ENCODE results near the gene KLHL17. TPM values are rescaled to one million over a fixed set of nuclear protein-coding genes. Genes with fewer than 3 reads are reported as not detected.
A peak's percentile ranks its signal among the peaks of the same experiment; 100 is the strongest.

The KLHL17 gene
- total RNA-seq, 5 donors from 2014 or later (not counting 1 experiment from before 2014, with no cell fraction given), result 17.5 to 45.3 (median 37.1) TPM

GRCh38 chr1:996851-997712, 36.7 kb downstream of the KLHL17 start:
- H3K36me3 ChIP-seq (ENCODE audit: control insufficient read depth in 2 of 2, extremely low read depth in 1 of 2, insufficient read depth in 1 of 2, low read length in 1 of 2), result no peaks in the 10 kb centered on the region
- no peak overlapping the region for H3K27ac ChIP-seq (ENCODE audit: low read length)
- peaks cover 0 to 4% (median 0%) of the 10 kb centered on the region in 3 donors for H3K9me3 Mint-ChIP-seq
- peaks cover 7 to 16% (median 12%) of the 10 kb centered on the region in 3 donors for H3K4me1 Mint-ChIP-seq
- H3K27me3 ChIP-seq (replicated peaks in 1 of 2; ENCODE audit: control insufficient read depth in 2 of 2, extremely low read depth in 1 of 2, insufficient read depth in 2 of 2, low read length in 1 of 2), result peaks cover 0 to 83% of the 10 kb centered on the region in 2 experiments
- ATAC-seq (replicated peaks in 1 of 4) (no peak), DNase-seq (peak in 1 of 35 experiments; percentile 4)
- H3K27ac Mint-ChIP-seq, result no peak overlapping the region
- H3K9me3 ChIP-seq, result no peaks in the 10 kb centered on the region
- no peak overlapping the region for H3K4me3 ChIP-seq (ENCODE audit: control insufficient read depth in 1 of 2, extremely low read depth in 1 of 2, low read length in 1 of 2)
- POLR2A ChIA-PET, result no interaction called here
- peak overlapping the region in 1 of 3 donors; percentile 30 for H3K4me3 Mint-ChIP-seq
- peaks cover 0 to 32% of the 10 kb centered on the region in 2 donors for H3K27me3 Mint-ChIP-seq
- H3K4me1 ChIP-seq (ENCODE audit: control insufficient read depth in 1 of 2, extremely low read depth in 1 of 2, insufficient read depth in 2 of 2, low read length in 2 of 2), result peaks cover 9 to 54% of the 10 kb centered on the region in 2 experiments
- 48% methylated on average over 16 of the region's 24 CpGs for WGBS (ENCODE audit: insufficient coverage)
- H3K36me3 Mint-ChIP-seq, result no peaks in the 10 kb centered on the region
- CTCF ChIA-PET, result interaction anchor here in 1 of 2 donors (0.6 kb wide), 1 partner anchor 66 kb away, joined by 6 read pairs; no protein-coding TSS in a partner anchor

GRCh38 chr1:997713-997992, 37.3 kb downstream of the KLHL17 start:
- Mint-ChIP-seq H3K27ac (no peak overlapping the region), H3K36me3 (no peaks in the 10 kb centered on the region), H3K27me3 (peaks cover 0 to 28% of the 10 kb centered on the region in 2 donors), H3K9me3 (peaks cover 0 to under 1% (median 0%) of the 10 kb centered on the region in 3 donors), H3K4me3 (peak overlapping the region in 1 of 3 donors; percentile 30), H3K4me1 (peaks cover 7 to 16% (median 13%) of the 10 kb centered on the region in 3 donors)
- CTCF ChIA-PET, result interaction anchor here in 1 of 2 donors (0.6 kb wide), 1 partner anchor 65 kb away, joined by 6 read pairs; no protein-coding TSS in a partner anchor
- H3K36me3 ChIP-seq (ENCODE audit: control insufficient read depth in 2 of 2, extremely low read depth in 1 of 2, insufficient read depth in 1 of 2, low read length in 1 of 2), result no peaks in the 10 kb centered on the region
- DNase-seq, result no peak
- no peak overlapping the region for H3K27ac ChIP-seq (ENCODE audit: low read length)
- H3K27me3 ChIP-seq (replicated peaks in 1 of 2; ENCODE audit: control insufficient read depth in 2 of 2, extremely low read depth in 1 of 2, insufficient read depth in 2 of 2, low read length in 1 of 2), result peaks cover 0 to 86% of the 10 kb centered on the region in 2 experiments
- no peaks in the 10 kb centered on the region for H3K9me3 ChIP-seq
- H3K4me3 ChIP-seq (ENCODE audit: control insufficient read depth in 1 of 2, extremely low read depth in 1 of 2, low read length in 1 of 2), result no peak overlapping the region
- no peak for ATAC-seq (replicated peaks in 1 of 4)
- 78% methylated on average over 1 of the region's 3 CpGs for WGBS (ENCODE audit: insufficient coverage)
- H3K4me1 ChIP-seq (ENCODE audit: control insufficient read depth in 1 of 2, extremely low read depth in 1 of 2, insufficient read depth in 2 of 2, low read length in 2 of 2), result peaks cover 9 to 55% of the 10 kb centered on the region in 2 experiments
- POLR2A ChIA-PET, result no interaction called here

GRCh38 chr1:997993-998744, 37.8 kb downstream of the KLHL17 start:
- H3K4me1 ChIP-seq (ENCODE audit: control insufficient read depth in 1 of 2, extremely low read depth in 1 of 2, insufficient read depth in 2 of 2, low read length in 2 of 2), result peaks cover 9 to 55% of the 10 kb centered on the region in 2 experiments
- WGBS (ENCODE audit: insufficient coverage), result 32% methylated on average over 67 of the region's 75 CpGs
- H3K9me3 Mint-ChIP-seq, result no peaks in the 10 kb centered on the region
- H3K27ac Mint-ChIP-seq, result no peak overlapping the region
- H3K9me3 ChIP-seq, result no peaks in the 10 kb centered on the region
- H3K36me3 ChIP-seq (ENCODE audit: control insufficient read depth in 2 of 2, extremely low read depth in 1 of 2, insufficient read depth in 1 of 2, low read length in 1 of 2), result no peaks in the 10 kb centered on the region
- no peak overlapping the region for H3K27ac ChIP-seq (ENCODE audit: low read length)
- H3K4me3 Mint-ChIP-seq, result peak overlapping the region in 2 of 3 donors; percentile 21 to 46
- peaks cover 7 to 16% (median 13%) of the 10 kb centered on the region in 3 donors for H3K4me1 Mint-ChIP-seq
- ChIA-PET POLR2A (no interaction called here), CTCF (no interaction called here)
- H3K4me3 ChIP-seq (ENCODE audit: control insufficient read depth in 1 of 2, extremely low read depth in 1 of 2, low read length in 1 of 2), result peak overlapping the region in 1 of 2 donors; percentile 5
- peaks cover 0 to 31% of the 10 kb centered on the region in 2 donors for H3K27me3 Mint-ChIP-seq
- ATAC-seq (replicated peaks in 1 of 4) (no peak), DNase-seq (peak in 1 of 35 experiments; percentile 11)
- no peaks in the 10 kb centered on the region for H3K36me3 Mint-ChIP-seq
- peaks cover 1 to 86% of the 10 kb centered on the region in 2 experiments for H3K27me3 ChIP-seq (replicated peaks in 1 of 2; ENCODE audit: control insufficient read depth in 2 of 2, extremely low read depth in 1 of 2, insufficient read depth in 2 of 2, low read length in 1 of 2)

GRCh38 chr1:998745-998994, 38.3 kb downstream of the KLHL17 start:
- Histone ChIP-seq H3K4me1 (ENCODE audit: control insufficient read depth in 1 of 2, extremely low read depth in 1 of 2, insufficient read depth in 2 of 2, low read length in 2 of 2) (peaks cover 9 to 55% of the 10 kb centered on the region in 2 experiments), H3K27me3 (replicated peaks in 1 of 2; ENCODE audit: control insufficient read depth in 2 of 2, extremely low read depth in 1 of 2, insufficient read depth in 2 of 2, low read length in 1 of 2) (peaks cover 2 to 86% of the 10 kb centered on the region in 2 experiments), H3K4me3 (ENCODE audit: control insufficient read depth in 1 of 2, extremely low read depth in 1 of 2, low read length in 1 of 2) (peak overlapping the region in 1 of 2 donors; percentile 44), H3K9me3 (no peaks in the 10 kb centered on the region), H3K27ac (ENCODE audit: low read length) (no peak overlapping the region), H3K36me3 (ENCODE audit: control insufficient read depth in 2 of 2, extremely low read depth in 1 of 2, insufficient read depth in 1 of 2, low read length in 1 of 2) (no peaks in the 10 kb centered on the region)
- Mint-ChIP-seq H3K4me3 (peak overlapping the region in 1 of 3 donors; percentile 46), H3K4me1 (peaks cover 7 to 16% (median 13%) of the 10 kb centered on the region in 3 donors), H3K27me3 (peaks cover 0 to 35% of the 10 kb centered on the region in 2 donors), H3K9me3 (no peaks in the 10 kb centered on the region), H3K36me3 (no peaks in the 10 kb centered on the region), H3K27ac (no peak overlapping the region)
- ChIA-PET POLR2A (no interaction called here), CTCF (no interaction called here)
- WGBS (ENCODE audit: insufficient coverage), result 0% methylated on average over 13 of the region's 27 CpGs
- no peak for ATAC-seq (replicated peaks in 1 of 4)
- DNase-seq, result peak in 2 of 35 experiments; percentile 43 to 49

GRCh38 chr1:998995-999724, 38.8 kb downstream of the KLHL17 start:
- Histone ChIP-seq H3K4me3 (ENCODE audit: control insufficient read depth in 1 of 2, extremely low read depth in 1 of 2, low read length in 1 of 2) (peak overlapping the region; percentile 12 to 57), H3K36me3 (ENCODE audit: control insufficient read depth in 2 of 2, extremely low read depth in 1 of 2, insufficient read depth in 1 of 2, low read length in 1 of 2) (no peaks in the 10 kb centered on the region), H3K4me1 (ENCODE audit: control insufficient read depth in 1 of 2, extremely low read depth in 1 of 2, insufficient read depth in 2 of 2, low read length in 2 of 2) (peaks cover 9 to 55% of the 10 kb centered on the region in 2 experiments), H3K27me3 (replicated peaks in 1 of 2; ENCODE audit: control insufficient read depth in 2 of 2, extremely low read depth in 1 of 2, insufficient read depth in 2 of 2, low read length in 1 of 2) (peaks cover 2 to 87% of the 10 kb centered on the region in 2 experiments), H3K27ac (ENCODE audit: low read length) (no peak overlapping the region), H3K9me3 (no peaks in the 10 kb centered on the region)
- H3K9me3 Mint-ChIP-seq, result no peaks in the 10 kb centered on the region
- ChIA-PET POLR2A (no interaction called here), CTCF (no interaction called here)
- H3K4me3 Mint-ChIP-seq, result peak overlapping the region; percentile 37 to 79 (median 50)
- H3K27ac Mint-ChIP-seq, result no peak overlapping the region
- peaks cover 7 to 16% (median 13%) of the 10 kb centered on the region in 3 donors for H3K4me1 Mint-ChIP-seq
- DNase-seq (peak in 7 of 35 experiments; percentile 13 to 63 (median 43)), ATAC-seq (replicated peaks in 1 of 4) (peak; percentile 5 to 20 (median 20))
- H3K36me3 Mint-ChIP-seq, result no peaks in the 10 kb centered on the region
- WGBS (ENCODE audit: insufficient coverage), result under 1% methylated on average over 86 of the region's 86 CpGs
- peaks cover 0 to 35% of the 10 kb centered on the region in 2 donors for H3K27me3 Mint-ChIP-seq

Measured in T-cell (primary cell).